H9 (cell line): ENCODE measurements around the gene POMGNT1. TPM values are rescaled to one million over a fixed set of nuclear protein-coding genes. Genes with fewer than 3 reads are reported as not detected.

ENCODE experiments used
- DNase-seq: peaks from one replicate; pipeline ENCODE4 v3.0.0-alpha.2; 2017
- H2AFZ ChIP-seq: one replicate; pipeline ENCODE4 v1.6.1; 2013; ENCODE audit warnings: mild to moderate bottlenecking, low read length, control low read depth, moderate library complexity
- H2AK5ac ChIP-seq: 2 replicates; pipeline ENCODE4 v1.6.1; 2013; ENCODE audit warnings: low read length, control low read depth, mixed read lengths; ENCODE audit not compliant: insufficient read length
- H2BK120ac ChIP-seq: one replicate; pipeline ENCODE4 v1.6.1; 2013; ENCODE audit warnings: low read depth, mild to moderate bottlenecking, low read length, control low read depth, inconsistent platforms; ENCODE audit not compliant: poor library complexity, severe bottlenecking
- H2BK12ac ChIP-seq: 2 replicates; pipeline ENCODE4 v1.6.1; 2013; ENCODE audit warnings: low read length, control low read depth, mixed read lengths, low read depth; ENCODE audit not compliant: insufficient read length
- H2BK15ac ChIP-seq: 2 replicates; pipeline ENCODE4 v1.6.1; 2013; ENCODE audit warnings: low read depth, low read length, control low read depth
- H2BK20ac ChIP-seq: one replicate; pipeline ENCODE4 v1.6.1; 2013; ENCODE audit warnings: low read depth, mild to moderate bottlenecking, low read length, control low read depth, inconsistent platforms; ENCODE audit not compliant: poor library complexity, severe bottlenecking
- H2BK5ac ChIP-seq: 2 replicates; pipeline ENCODE4 v1.6.1; 2013; ENCODE audit warnings: low read length, control low read depth, mixed read lengths; ENCODE audit not compliant: insufficient read length
- H3K14ac ChIP-seq: 2 replicates; pipeline ENCODE4 v1.6.1; 2013; ENCODE audit warnings: low read length, control low read depth; ENCODE audit not compliant: insufficient read depth
- H3K18ac ChIP-seq: 2 replicates; pipeline ENCODE4 v1.6.1; 2013; ENCODE audit warnings: low read depth, mild to moderate bottlenecking, mixed read lengths, low read length, control low read depth; ENCODE audit not compliant: insufficient read length
- H3K23ac ChIP-seq: 2 replicates; pipeline ENCODE4 v1.6.1; 2013; ENCODE audit warnings: low read length, control low read depth, mixed read lengths, low read depth; ENCODE audit not compliant: insufficient read length
- H3K23me2 ChIP-seq: 2 replicates; pipeline ENCODE4 v1.6.1; 2013; ENCODE audit warnings: low read depth, mild to moderate bottlenecking, mixed read lengths, low read length, control low read depth; ENCODE audit not compliant: insufficient read length, poor library complexity, severe bottlenecking
- H3K27ac ChIP-seq: 2 replicates; pipeline ENCODE4 v1.5.1; 2013; ENCODE audit warnings: low read length, control low read depth, mixed read lengths, low read depth; ENCODE audit not compliant: insufficient read length
- H3K27me3 ChIP-seq: 2 replicates; pipeline ENCODE4 v1.6.1; 2013; ENCODE audit warnings: low read length, control low read depth, inconsistent platforms; ENCODE audit not compliant: insufficient read depth
- H3K4ac ChIP-seq: 2 replicates; pipeline ENCODE4 v1.6.1; 2013; ENCODE audit warnings: low read depth, mild to moderate bottlenecking, control low read depth, inconsistent platforms, low read length, moderate library complexity
- H3K4me1 ChIP-seq: 2 replicates; pipeline ENCODE4 v1.6.1; 2013; ENCODE audit warnings: low read length, control low read depth, inconsistent platforms; ENCODE audit not compliant: insufficient read depth
- H3K4me2 ChIP-seq: 2 replicates; pipeline ENCODE4 v1.6.1; 2013; ENCODE audit warnings: low read length, control low read depth, mixed read lengths; ENCODE audit not compliant: insufficient read length, insufficient read depth
- H3K56ac ChIP-seq: 2 replicates; pipeline ENCODE4 v1.6.1; 2013; ENCODE audit warnings: low read depth, mild to moderate bottlenecking, mixed read lengths, low read length, control low read depth; ENCODE audit not compliant: insufficient read length
- H3K79me1 ChIP-seq: 2 replicates; pipeline ENCODE4 v1.6.1; 2013; ENCODE audit warnings: low read depth, mild to moderate bottlenecking, moderate library complexity, low read length, control low read depth, inconsistent platforms; ENCODE audit not compliant: insufficient read depth, poor library complexity, severe bottlenecking
- H3K79me2 ChIP-seq: 2 replicates; pipeline ENCODE4 v1.6.1; 2013; ENCODE audit warnings: low read length, control low read depth, inconsistent platforms; ENCODE audit not compliant: insufficient read depth
- H3K9ac ChIP-seq: 2 replicates; pipeline ENCODE4 v1.6.1; 2013; ENCODE audit warnings: low read length, control low read depth, mixed read lengths; ENCODE audit not compliant: insufficient read length; ENCODE audit errors: extremely low read depth
- H3K9me3 ChIP-seq: one replicate; pipeline ENCODE4 v1.6.1; 2013; ENCODE audit warnings: low read depth, low read length, inconsistent platforms; ENCODE audit not compliant: control insufficient read depth
- H3T11ph ChIP-seq: one replicate; pipeline ENCODE4 v1.6.1; 2013; ENCODE audit warnings: mild to moderate bottlenecking, low read length, control low read depth, inconsistent platforms
- H4K20me1 ChIP-seq: one replicate; pipeline ENCODE4 v1.6.1; 2013; ENCODE audit not compliant: control insufficient read depth, insufficient read length, insufficient read depth
- H4K5ac ChIP-seq: 2 replicates; pipeline ENCODE4 v1.6.1; 2013; ENCODE audit warnings: low read depth, mild to moderate bottlenecking, mixed read lengths, low read length, control low read depth; ENCODE audit not compliant: insufficient read length
- H4K8ac ChIP-seq: replicated peaks from 2 replicates; pipeline ENCODE4 v1.6.1; 2013; ENCODE audit warnings: low read length, control low read depth, mixed read lengths, low read depth; ENCODE audit not compliant: insufficient read length
- H4K91ac ChIP-seq: 2 replicates; pipeline ENCODE4 v1.6.1; 2013; ENCODE audit warnings: low read depth, mild to moderate bottlenecking, moderate library complexity, mixed read lengths, low read length, control low read depth; ENCODE audit not compliant: insufficient read length
- H3K27ac Mint-ChIP-seq, 3 experiments: 2 replicates in 2 of 3; 3 replicates in 1 of 3; pipeline ENCODE4 v1.8.0; 2020 to 2021; ENCODE audit warnings: mixed read lengths in 3 of 3, mild to moderate bottlenecking in 1 of 3, moderate library complexity in 1 of 3
- H3K27me3 Mint-ChIP-seq: 2 replicates; pipeline ENCODE4 v1.8.0; 2021; ENCODE audit warnings: low read depth, mild to moderate bottlenecking, moderate library complexity, mixed read lengths
- H3K36me3 Mint-ChIP-seq, 3 experiments: 2 replicates in 2 of 3; 3 replicates in 1 of 3; pipeline ENCODE4 v1.8.0; 2020 to 2021; ENCODE audit warnings: low read depth in 3 of 3, mixed read lengths in 3 of 3; ENCODE audit not compliant: insufficient read depth in 1 of 3
- H3K4me1 Mint-ChIP-seq, 2 experiments: 2 replicates each; pipeline ENCODE4 v1.8.0; 2020; ENCODE audit warnings: mixed read lengths in 2 of 2
- H3K4me3 Mint-ChIP-seq, 2 experiments: 2 replicates in 1 of 2; 3 replicates in 1 of 2; pipeline ENCODE4 v1.8.0; 2020 to 2021; ENCODE audit warnings: mild to moderate bottlenecking in 2 of 2, mixed read lengths in 2 of 2, moderate library complexity in 1 of 2
- H3K9me3 Mint-ChIP-seq, 2 experiments: 2 replicates in 1 of 2; 3 replicates in 1 of 2; pipeline ENCODE4 v1.8.0; 2020; ENCODE audit warnings: mild to moderate bottlenecking in 2 of 2, mixed read lengths in 2 of 2, moderate library complexity in 1 of 2
- WGBS: extraction: QIAGEN DNeasy Blood & Tissue Kit; methylation state at CpG from one replicate; pipeline ENCODE4 v1.1.7; 2013; ENCODE audit warnings: missing lambda C conversion rate, low lambda C conversion rate, mixed read lengths; ENCODE audit not compliant: insufficient read length; ENCODE audit errors: extremely low coverage; 5-methylcytosine and 5-hydroxymethylcytosine counted together
- total RNA-seq: library from RNA; stranded (reverse); gene quantifications from 2 replicates; pipeline ENCODE4 v1.2.1, GENCODE V29; 2021
- TF ChIP-seq, protein P1 (sequence below): fragments of 200-600 bp; sonication (generic); conservative IDR thresholded peaks from 3 replicates; pipeline ENCODE4 v1.8.0; 2021; ENCODE audit warnings: antibody characterized with exemption, mild to moderate bottlenecking

The POMGNT1 gene
- total RNA-seq, 1 experiment from 2014 or later = 62.6 TPM

DNA sequence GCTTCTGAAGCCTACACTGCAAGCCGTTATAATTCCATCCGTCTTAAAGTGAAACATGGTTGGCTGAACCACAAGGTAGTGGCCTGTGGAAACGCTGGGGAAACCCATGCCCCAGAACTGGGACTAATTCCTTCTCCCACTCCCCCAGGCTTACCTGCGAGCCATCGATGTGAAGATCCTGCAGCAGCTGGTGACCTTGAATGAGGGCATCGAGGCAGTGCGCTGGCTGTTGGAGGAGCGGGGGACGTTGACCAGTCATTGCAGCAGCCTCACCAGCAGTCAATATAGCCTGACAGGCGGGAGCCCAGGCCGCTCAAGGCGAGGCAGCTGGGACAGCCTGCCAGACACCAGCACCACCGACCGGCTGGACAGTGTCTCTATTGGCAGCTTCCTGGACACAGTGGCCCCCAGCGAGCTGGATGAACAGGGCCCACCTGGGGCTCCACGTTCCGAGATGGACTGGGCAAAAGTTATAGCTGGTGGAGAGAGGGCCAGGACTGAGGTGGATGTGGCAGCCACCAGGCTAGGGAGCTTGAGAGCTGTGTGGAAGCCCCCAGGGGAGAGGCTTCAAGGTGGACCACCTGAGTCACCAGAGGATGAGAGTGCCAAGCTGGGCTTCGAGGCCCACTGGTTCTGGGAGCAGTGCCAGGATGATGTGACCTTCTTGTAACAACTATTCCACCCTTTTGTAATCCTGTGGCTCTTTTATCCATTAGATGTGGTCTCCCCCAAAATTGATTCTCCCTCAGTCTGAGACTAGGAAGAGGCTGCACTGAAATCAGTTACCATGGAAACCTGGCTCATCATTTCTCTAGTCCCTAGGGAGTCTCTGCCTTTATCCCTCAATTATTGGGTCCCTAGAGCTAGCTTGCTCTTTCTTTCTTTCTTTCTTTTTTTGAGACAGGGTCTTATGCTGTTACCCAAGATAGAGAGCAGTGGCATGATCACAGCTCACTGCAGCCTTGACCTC, 21.6 kb upstream of the POMGNT1 start:
- no peak overlapping the region for H3K4ac ChIP-seq
- H3K79me2 ChIP-seq = no peaks in the 10 kb centered on the region
- no peak overlapping the region for H2BK12ac ChIP-seq
- H3K9me3 ChIP-seq = no peaks in the 10 kb centered on the region
- H3K79me1 ChIP-seq = no peaks in the 10 kb centered on the region
- no peak overlapping the region for H3K56ac ChIP-seq
- H2BK20ac ChIP-seq = no peak overlapping the region
- H3K27ac ChIP-seq = no peak overlapping the region
- H3K14ac ChIP-seq = no peak overlapping the region
- no peak overlapping the region for H3K18ac ChIP-seq
- no peaks in the 10 kb centered on the region; the same call in 1 of the 2 replicates for H3K4me1 ChIP-seq
- peaks cover 0 to 14% (median 13%) of the 10 kb centered on the region in 3 experiments; a peak in 3 of 7 replicates for H3K36me3 Mint-ChIP-seq
- H2AFZ ChIP-seq = no peak overlapping the region
- no peak overlapping the region for H2BK15ac ChIP-seq
- H3K23ac ChIP-seq = no peak overlapping the region
- no peak overlapping the region for H2BK5ac ChIP-seq
- no peaks in the 10 kb centered on the region for H3K23me2 ChIP-seq
- H3K27me3 Mint-ChIP-seq = no peaks in the 10 kb centered on the region
- no peak overlapping the region for H2AK5ac ChIP-seq
- no peak for DNase-seq
- H4K5ac ChIP-seq = no peak overlapping the region
- no peak overlapping the region for H3K9ac ChIP-seq
- no CpG with 5 or more reads among the region's 18 CpGs for WGBS
- TF ChIP-seq, protein P1, sequence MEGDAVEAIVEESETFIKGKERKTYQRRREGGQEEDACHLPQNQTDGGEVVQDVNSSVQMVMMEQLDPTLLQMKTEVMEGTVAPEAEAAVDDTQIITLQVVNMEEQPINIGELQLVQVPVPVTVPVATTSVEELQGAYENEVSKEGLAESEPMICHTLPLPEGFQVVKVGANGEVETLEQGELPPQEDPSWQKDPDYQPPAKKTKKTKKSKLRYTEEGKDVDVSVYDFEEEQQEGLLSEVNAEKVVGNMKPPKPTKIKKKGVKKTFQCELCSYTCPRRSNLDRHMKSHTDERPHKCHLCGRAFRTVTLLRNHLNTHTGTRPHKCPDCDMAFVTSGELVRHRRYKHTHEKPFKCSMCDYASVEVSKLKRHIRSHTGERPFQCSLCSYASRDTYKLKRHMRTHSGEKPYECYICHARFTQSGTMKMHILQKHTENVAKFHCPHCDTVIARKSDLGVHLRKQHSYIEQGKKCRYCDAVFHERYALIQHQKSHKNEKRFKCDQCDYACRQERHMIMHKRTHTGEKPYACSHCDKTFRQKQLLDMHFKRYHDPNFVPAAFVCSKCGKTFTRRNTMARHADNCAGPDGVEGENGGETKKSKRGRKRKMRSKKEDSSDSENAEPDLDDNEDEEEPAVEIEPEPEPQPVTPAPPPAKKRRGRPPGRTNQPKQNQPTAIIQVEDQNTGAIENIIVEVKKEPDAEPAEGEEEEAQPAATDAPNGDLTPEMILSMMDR = no peak
- H3T11ph ChIP-seq = no peak overlapping the region
- no peak overlapping the region for H2BK120ac ChIP-seq
- no peak overlapping the region for H4K91ac ChIP-seq
- H3K4me3 Mint-ChIP-seq = peak overlapping the region in 1 of 2 experiments; percentile 41; a peak in 1 of 5 replicates
- no peak overlapping the region for H3K4me2 ChIP-seq
- peaks cover 31 to 37% of the 10 kb centered on the region in 2 experiments for H3K4me1 Mint-ChIP-seq
- H3K27me3 ChIP-seq = no peaks in the 10 kb centered on the region
- no peak overlapping the region for H4K8ac ChIP-seq
- no peak overlapping the region for H3K27ac Mint-ChIP-seq
- no peaks in the 10 kb centered on the region for H3K9me3 Mint-ChIP-seq
- H4K20me1 ChIP-seq = no peaks in the 10 kb centered on the region
